Hindlimb muscle (tissue), 1 donor: ENCODE results near the gene TFCP2. TPM values are rescaled to one million over a fixed set of nuclear protein-coding genes. Genes with fewer than 3 reads are reported as not detected.

ENCODE experiments used
- DNase-seq: peaks from one replicate; pipeline ENCODE4 v3.0.0-alpha.2; 2013
- polyA plus RNA-seq: library from polyadenylated mRNA; unstranded; fragments of 120-200 nt; gene quantifications from one replicate; pipeline ENCODE4 v1.2.1, GENCODE V29; 2013; ENCODE audit not compliant: insufficient read length

The TFCP2 gene
- polyA plus RNA-seq, 1 donor: 41.5 TPM

GRCh38 chr12:51152953-51153352 lies 20.0 kb downstream of the TFCP2 start:
- no peak for DNase-seq

DNA sequence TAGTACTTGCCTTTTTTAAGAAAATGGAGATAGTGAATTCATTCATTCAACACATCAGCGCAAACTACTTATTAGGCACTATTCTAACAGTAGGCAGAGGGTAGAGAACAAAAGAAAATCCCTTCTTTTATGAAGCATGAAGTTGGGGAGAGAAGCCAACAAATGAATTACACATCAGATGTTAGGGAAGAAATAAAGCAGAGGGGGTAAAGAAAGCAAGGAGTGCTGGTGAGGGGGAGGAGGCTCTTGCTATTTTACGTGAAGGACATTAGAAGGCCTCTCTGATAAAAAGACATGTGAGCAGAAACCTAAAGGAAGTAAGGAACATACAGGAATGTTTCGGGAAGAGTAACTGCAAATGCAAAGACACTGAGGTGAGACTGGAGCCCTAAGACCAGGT lies 22.2 kb downstream of the TFCP2 start:
- no peak for DNase-seq

GRCh38 chr12:51147309-51147708 lies 25.6 kb downstream of the TFCP2 start:
- no peak for DNase-seq

DNA sequence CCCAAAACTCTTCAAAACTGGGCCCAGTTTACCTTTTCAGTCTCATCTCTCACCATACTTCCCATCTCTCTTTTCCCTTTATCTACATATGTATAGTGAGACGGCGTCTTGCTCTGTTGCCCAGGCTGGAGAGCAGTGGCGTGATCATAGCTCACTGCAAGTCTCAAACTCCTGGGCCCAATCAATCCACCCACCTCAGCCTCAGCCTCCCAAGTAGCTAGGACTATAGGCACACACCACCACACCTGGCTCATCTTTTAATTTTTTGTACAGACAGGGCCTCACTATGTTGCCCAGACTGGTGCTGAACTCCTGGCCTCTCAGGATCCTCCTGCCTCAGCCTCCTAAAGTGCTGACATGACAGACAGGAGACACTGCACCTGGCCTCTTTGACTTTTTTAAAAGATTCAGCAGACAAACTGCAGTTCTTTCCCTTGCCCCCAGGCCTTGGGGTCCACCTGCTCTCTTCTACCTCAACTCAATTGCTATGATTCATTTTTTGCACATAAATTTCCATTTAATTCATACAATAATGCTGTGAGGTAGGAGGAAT lies 33.6 kb downstream of the TFCP2 start:
- DNase-seq: no peak

- DNase-seq: no peak
Observed at GRCh38 chr12:51132693-51133092, 40.2 kb downstream of the TFCP2 start.

- DNase-seq: no peak
Observed at GRCh38 chr12:51131745-51132521, 41.0 kb downstream of the TFCP2 start.

GRCh38 chr12:51128919-51129318 lies 44.0 kb downstream of the TFCP2 start:
- DNase-seq: no peak

GRCh38 chr12:51127050-51127729 lies 45.7 kb downstream of the TFCP2 start:
- no peak for DNase-seq

DNA sequence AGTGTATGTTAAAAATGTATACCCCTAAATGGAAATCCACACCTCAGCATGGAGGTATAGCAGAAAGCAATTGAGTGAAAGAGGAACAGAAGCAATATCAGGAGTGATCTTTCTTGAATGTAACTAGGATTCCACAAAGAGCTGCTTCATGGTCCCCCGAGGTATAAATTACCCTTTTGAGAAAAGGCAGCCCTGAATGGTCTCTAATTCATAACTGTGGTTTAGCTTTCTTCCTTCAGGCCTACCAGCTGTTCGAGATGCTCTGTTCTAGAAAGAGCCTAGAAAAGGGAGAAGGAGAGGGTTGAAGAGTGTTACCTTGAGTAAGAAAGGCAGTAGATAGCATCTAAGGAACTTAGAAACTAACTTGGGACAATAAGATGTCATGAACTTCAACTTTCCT lies 46.6 kb downstream of the TFCP2 start:
- DNase-seq: no peak

- no peak for DNase-seq
Observed at GRCh38 chr12:51124504-51124903, 48.4 kb downstream of the TFCP2 start.

DNA sequence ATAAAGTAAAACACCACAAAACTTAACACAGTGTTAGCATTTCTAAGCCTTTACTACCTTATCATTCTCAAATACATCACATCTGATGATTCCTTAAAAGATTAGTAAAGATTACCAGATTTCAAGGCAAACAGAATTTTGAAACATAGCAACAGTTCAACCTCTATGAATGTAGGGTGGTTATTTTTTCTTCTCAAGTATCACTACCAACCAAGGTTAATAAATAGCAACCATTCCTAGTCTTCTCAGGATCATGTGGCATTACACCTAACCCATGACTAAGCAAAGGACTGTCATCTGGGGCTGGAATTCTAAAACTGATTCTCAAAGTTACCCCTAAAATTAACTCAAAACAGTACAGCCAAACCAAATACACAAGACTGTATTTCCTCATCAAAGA lies 50.1 kb downstream of the TFCP2 start:
- no peak for DNase-seq

- no peak for DNase-seq
Observed at GRCh38 chr12:51118706-51119105, 54.2 kb downstream of the TFCP2 start.

GRCh38 chr12:51115533-51115932 lies 57.4 kb downstream of the TFCP2 start:
- DNase-seq: no peak

GRCh38 chr12:51108136-51108535 lies 64.8 kb downstream of the TFCP2 start:
- no peak for DNase-seq

DNA sequence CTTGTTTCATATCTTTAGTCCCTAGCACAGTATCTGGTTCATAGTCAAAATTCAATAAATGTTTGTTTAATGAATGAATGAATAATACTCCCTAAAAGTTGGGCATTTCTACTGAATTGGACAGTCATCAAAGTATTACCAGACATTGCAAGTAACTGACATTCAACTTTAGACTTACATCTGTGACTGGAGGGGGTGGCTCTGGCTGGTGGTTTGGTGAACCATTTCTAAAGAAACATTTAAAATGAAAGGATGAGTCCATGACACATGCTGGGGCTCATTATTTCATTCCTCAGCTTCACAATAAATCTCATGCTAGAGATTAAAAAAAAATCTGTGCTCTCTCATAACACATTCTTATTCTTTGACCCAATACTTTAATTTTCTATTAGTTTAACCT lies 69.0 kb downstream of the TFCP2 start:
- no peak for DNase-seq

- DNase-seq: no peak
Observed at GRCh38 chr12:51098611-51099010, 74.3 kb downstream of the TFCP2 start.

GRCh38 chr12:51090705-51091229 lies 82.2 kb downstream of the TFCP2 start:
- no peak for DNase-seq

DNA sequence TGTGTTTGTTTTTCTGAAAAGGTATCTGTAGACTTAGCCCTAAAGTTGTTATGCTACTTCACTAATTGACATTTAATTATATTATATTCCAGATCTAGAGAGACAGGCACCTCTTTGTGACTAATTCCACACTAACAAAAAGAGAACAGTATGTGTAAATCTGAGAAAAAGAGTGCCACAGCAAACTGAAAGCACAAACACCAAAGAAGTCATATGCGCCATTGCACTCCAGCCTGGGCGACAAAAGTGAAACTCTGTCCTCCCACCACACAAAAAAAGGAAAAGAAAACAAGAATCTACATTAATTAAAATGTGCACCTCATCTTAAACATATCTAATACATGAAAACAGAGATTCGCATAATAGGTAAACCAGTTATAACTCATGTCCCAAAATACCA lies 85.1 kb downstream of the TFCP2 start:
- DNase-seq: no peak

- DNase-seq: no peak
Observed at GRCh38 chr12:51086933-51087332, 86.0 kb downstream of the TFCP2 start.

GRCh38 chr12:51085757-51086156 lies 87.2 kb downstream of the TFCP2 start:
- no peak for DNase-seq

DNA sequence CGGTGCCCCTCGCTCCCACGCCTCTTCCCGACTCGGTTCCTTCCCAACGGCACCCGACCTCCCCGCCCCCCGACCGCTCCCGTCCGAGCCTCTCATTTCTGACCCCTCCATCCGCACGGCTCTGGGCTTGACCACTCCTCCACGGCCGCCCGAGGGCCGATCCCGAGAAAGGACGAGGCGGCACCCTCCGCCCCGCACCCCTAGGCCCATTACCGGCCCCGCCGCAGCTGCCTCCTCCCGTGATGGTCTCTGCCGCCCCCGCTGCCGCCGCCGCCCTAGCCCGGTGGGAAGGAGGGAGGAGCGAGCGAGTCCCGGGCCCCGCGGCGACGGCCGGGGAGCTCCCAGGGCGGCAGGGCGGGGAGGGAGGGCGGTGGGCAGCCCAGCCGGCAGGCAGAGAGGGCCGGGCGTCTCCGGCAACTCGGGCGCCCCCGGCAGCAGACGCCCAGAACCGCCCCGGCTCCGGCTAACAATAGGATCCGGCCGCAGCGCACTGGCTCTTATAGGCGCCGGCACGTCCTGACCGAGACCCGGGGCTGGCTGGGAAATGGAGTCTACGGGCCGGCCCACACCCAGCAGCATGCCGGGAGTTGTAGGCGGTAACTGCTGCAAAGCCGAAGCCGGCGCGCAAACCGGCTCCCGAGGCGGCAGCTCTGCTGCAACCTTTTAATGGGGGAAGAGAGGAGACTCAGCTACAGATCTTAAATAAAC lies 89.7 kb downstream of the TFCP2 start, which contains the start of gene CSRNP2:
CSRNP2 (minus strand) TSS at position 471 of the 708 bp plus-strand sequence. CDS start 7,035 bp downstream, outside the sequence.
- DNase-seq: peak; percentile 95

- DNase-seq: peak; percentile 46
Observed at GRCh38 chr12:51082561-51083125, 90.3 kb downstream of the TFCP2 start.

- DNase-seq: no peak
Observed at GRCh38 chr12:51081421-51081820, 91.5 kb downstream of the TFCP2 start.
